GM12891 (cell line): ENCODE measurements around the gene OR5A2. TPM values are rescaled to one million over a fixed set of nuclear protein-coding genes. Genes with fewer than 3 reads are reported as not detected.
"Not testable (repeated sequence)": the region's sequence is repeated elsewhere in the genome, so short reads cannot be mapped to it uniquely, and the experiment has no call there.

Experiments used
- DNase-seq: peaks from one replicate; pipeline ENCODE4 v3.0.0; 2011; ENCODE audit warnings: low spot score; ENCODE audit not compliant: insufficient read length
- FAIRE-seq: peaks from 2 replicates; lab custom pipeline; 2011; peaks lifted over from hg19 to GRCh38; lab: Jason Lieb, UNC
- PAX5 ChIP-seq: IDR thresholded peaks from 2 replicates; pipeline ENCODE4 v1.6.1; 2011; ENCODE audit warnings: low read length, moderate library complexity, mild to moderate bottlenecking; ENCODE audit not compliant: insufficient read depth, severe bottlenecking
- POLR2A ChIP-seq: IDR thresholded peaks from 2 replicates; pipeline ENCODE4 v1.6.1; 2011; ENCODE audit warnings: low read depth, low read length, control low read depth
- POLR2AphosphoS5 ChIP-seq: IDR thresholded peaks from 2 replicates; pipeline ENCODE4 v1.6.1; 2011; ENCODE audit warnings: low read depth, low read length, control low read depth
- POU2F2 ChIP-seq: IDR thresholded peaks from 2 replicates; pipeline ENCODE4 v1.6.1; 2011; ENCODE audit warnings: low read depth, mild to moderate bottlenecking, control low read depth, low read length, moderate library complexity
- SPI1 ChIP-seq: IDR thresholded peaks from 2 replicates; pipeline ENCODE4 v1.6.1; 2011; ENCODE audit warnings: low read depth, low read length, control low read depth
- TAF1 ChIP-seq: IDR thresholded peaks from 2 replicates; pipeline ENCODE4 v1.6.1; 2011; ENCODE audit warnings: low read depth, low read length, control low read depth
- polyA plus RNA-seq: library from polyadenylated mRNA; unstranded; fragments of >200 nt; gene quantifications from one replicate; pipeline ENCODE4 v1.2.1, GENCODE V29; 2012; ENCODE audit warnings: low read depth, missing spikeins, inconsistent platforms; ENCODE audit not compliant: missing spikeins

The OR5A2 gene, protein sequence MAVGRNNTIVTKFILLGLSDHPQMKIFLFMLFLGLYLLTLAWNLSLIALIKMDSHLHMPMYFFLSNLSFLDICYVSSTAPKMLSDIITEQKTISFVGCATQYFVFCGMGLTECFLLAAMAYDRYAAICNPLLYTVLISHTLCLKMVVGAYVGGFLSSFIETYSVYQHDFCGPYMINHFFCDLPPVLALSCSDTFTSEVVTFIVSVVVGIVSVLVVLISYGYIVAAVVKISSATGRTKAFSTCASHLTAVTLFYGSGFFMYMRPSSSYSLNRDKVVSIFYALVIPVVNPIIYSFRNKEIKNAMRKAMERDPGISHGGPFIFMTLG
- not detected for polyA plus RNA-seq

DNA sequence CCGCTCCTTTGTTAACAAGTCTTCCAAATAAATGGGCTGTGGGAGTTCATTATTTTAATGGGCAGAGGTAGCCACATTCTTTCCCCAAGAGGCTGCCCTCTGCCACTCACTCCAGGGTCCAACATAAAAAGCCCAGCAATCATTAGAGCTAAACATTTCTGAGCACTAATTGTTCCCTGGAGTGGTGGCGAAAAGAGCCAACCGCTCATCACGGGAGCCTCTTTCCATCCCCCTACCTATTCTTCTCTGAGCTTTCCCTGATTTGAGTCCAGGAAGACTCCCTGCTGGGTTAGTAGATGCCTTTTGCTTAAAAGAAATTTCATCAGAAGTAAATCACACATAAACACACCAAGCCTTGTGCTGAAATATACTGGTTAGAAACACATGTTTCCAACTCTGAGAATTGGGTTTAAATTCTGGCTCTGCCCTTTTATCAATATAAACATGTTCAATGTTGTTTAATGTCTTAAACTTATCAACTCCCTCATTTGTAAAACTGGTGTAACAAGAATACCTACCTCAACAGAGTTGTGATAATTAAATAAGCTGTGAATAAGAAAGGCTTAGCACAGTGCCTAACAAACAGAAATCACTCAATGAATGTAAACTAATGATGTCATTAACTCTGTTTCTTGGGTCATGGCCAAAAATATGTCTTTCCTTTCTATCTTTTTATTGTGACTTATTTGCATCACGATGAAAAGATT is at the start of gene OR5A2:
Gene OR5A2 (minus strand): TSS at position 53 of the 707 bp plus-strand sequence. CDS start 3,460 bp downstream, outside the sequence.
- FAIRE-seq, result no peak
- DNase-seq, result no peak
- TF ChIP-seq POLR2A (no peak), PAX5 (no peak), SPI1 (no peak), TAF1 (no peak), POLR2AphosphoS5 (no peak), POU2F2 (no peak)

GRCh38 chr11:59475176-59475575 is 49.0 kb upstream of the OR5A2 start:
- no peak for FAIRE-seq
- TF ChIP-seq POLR2A (no peak), POU2F2 (no peak), SPI1 (no peak), POLR2AphosphoS5 (no peak), TAF1 (no peak), PAX5 (no peak)
- no peak for DNase-seq

- FAIRE-seq (no peak), DNase-seq (no peak)
- TF ChIP-seq POU2F2 (no peak), SPI1 (no peak), PAX5 (no peak)
Measured at GRCh38 chr11:59473015-59473414, 46.8 kb upstream of the OR5A2 start, which contains the start of gene OR4D10. Gene OR4D10, plus strand, starts transcription at chr11:59473315. Its CDS starts 4,115 bp downstream, at chr11:59477430.

DNA sequence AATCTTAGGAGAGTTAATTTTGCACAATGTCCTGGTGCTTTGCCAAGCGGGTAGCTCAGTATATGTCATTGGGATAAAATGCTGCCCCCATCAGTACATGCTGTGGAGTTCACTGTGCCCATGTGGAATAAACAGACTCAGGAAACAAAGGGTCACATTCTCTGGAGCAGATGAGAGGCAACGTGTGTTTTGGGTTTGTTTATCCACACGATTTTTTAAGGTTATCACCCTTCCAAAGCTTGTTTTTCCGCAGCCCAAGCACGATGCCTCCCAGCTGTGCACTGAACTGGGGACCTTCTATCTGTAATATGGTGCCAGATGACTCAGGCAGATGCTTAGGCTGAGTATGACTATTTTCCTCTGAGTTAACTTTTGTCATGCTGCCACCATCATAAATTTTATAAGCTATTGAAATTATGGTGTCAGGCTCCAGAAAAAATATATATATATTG is 37.0 kb upstream of the OR5A2 start:
- FAIRE-seq (no peak), DNase-seq (no peak)
- TF ChIP-seq TAF1 (no peak), POU2F2 (no peak), PAX5 (no peak), POLR2AphosphoS5 (no peak), SPI1 (no peak), POLR2A (no peak)

DNA sequence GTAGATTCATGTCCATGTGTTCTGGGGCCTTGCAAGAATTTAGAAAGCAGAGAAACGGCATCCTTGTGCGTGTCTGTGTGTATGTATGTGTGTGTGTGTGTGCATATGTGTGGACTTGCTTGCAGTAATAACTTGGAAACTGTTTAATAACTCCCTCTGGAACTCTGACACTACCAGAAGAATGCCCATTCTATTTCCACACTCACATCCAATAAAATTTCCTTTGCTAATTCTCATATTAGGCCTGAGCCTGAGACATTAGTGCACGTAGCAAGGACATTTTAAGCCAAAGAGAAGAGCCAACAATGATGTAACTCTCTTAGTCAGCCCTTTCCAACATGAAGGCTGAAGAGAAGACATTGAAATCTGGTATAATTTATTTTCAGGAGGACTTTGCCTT is 33.7 kb upstream of the OR5A2 start:
- DNase-seq (no peak), FAIRE-seq (no peak)

DNA sequence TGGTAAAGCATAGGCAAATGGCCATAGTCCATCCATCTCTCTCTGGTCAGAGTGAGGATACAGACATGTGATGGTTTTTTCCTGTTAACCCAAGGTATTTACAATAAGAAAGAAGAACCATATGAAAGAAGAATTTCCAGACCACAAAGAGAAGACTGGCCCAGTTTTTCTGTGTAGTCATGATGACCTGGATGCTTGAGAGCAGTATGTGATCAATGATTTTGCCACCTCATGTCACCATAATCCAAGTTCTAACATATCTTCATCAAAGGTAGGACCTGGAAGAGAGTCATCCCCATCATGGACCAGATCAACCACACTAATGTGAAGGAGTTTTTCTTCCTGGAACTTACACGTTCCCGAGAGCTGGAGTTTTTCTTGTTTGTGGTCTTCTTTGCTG is 30.4 kb upstream of the OR5A2 start, which contains the start of gene OR4D6:
Gene OR4D6 (plus strand): TSS at position 301 of the 400 bp plus-strand sequence. CDS start 0 bp downstream, at position 301.
- TF ChIP-seq POU2F2, result no peak
- no peak for TF ChIP-seq TAF1
- DNase-seq (no peak), FAIRE-seq (no peak)

More for the DNA sequence above, 33.7 kb upstream of the OR5A2 start:
- TF ChIP-seq PAX5 (no peak), POU2F2 (no peak), POLR2A (no peak), TAF1 (no peak), POLR2AphosphoS5 (no peak), SPI1 (no peak)

DNA sequence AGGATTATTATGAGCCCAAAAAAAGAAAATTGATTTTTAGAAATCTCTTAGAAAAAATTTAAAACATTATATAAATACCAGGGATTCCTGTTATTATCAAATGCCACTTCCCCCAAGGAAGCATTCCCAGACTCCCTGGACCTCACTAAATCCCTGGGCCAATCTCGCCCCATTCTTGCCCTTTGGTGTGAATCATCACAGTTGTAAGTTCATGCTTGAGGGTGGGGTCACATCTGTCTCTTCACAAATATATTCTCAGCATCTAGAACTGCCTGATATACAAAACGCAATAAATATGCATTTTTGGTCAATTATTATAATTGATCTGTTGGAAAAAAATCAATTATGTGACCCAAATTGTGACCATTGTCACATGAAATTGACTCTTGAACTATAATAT is 22.3 kb upstream of the OR5A2 start:
- no peak for TF ChIP-seq POU2F2
- no peak for TF ChIP-seq TAF1
- TF ChIP-seq SPI1, result no peak
- TF ChIP-seq POLR2AphosphoS5, result no peak
- no peak for TF ChIP-seq POLR2A
- TF ChIP-seq PAX5, result no peak
- no peak for FAIRE-seq

DNA sequence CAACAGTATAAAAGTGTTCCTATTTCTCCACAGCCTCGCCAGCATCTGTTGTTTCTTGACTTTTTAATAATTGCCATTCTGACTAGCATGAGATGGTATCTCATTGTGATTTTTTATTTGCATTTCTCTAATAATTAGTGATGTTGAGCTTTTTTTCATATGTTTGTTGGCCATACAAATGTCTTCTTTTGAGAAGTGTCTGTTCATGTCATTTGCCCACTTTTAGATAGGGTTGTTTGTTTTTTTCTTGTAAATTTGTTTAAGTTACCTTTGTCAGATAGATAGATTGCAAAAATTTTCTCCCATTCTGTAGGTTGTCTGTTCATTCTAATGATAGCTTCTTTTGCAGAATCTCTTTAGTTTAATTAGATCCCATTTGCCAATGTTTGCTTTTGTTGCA is 19.4 kb upstream of the OR5A2 start:
- not testable (repeated sequence) for DNase-seq, FAIRE-seq

More for the DNA sequence above, 22.3 kb upstream of the OR5A2 start:
- no peak for DNase-seq

DNA sequence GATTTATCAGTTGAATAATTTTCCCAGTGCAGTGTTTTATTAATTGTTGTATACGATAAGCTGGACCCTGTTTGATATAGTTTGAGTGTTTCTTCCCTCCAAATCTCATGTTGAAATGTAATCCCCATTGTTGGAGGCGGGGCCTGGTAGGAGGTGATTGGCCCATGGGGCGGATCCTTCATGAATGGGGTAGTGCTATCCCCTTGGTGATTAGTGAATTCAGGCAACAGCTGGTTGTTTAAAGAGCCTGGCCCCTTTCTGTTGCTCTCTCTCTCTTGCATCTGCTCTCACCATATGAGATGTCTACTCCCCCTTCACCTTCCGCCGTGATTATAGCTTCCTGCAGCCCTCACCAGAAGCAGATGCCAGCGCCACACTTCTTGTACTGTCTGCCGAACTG is 11.6 kb upstream of the OR5A2 start:
- TF ChIP-seq PAX5 (no peak), POLR2AphosphoS5 (no peak), SPI1 (no peak)
- no peak for FAIRE-seq
- DNase-seq, result no peak

GRCh38 chr11:59436169-59436568 is 10.0 kb upstream of the OR5A2 start, which contains the start of gene OR5A1:
Gene OR5A1, plus strand, starts transcription at chr11:59436469. Its CDS starts 6,700 bp downstream, at chr11:59443169.
- FAIRE-seq (no peak), DNase-seq (no peak)
- TF ChIP-seq POU2F2, result no peak
- TF ChIP-seq POLR2A, result no peak
- no peak for TF ChIP-seq PAX5
- no peak for TF ChIP-seq POLR2AphosphoS5
- no peak for TF ChIP-seq TAF1
- TF ChIP-seq SPI1, result no peak
